ENCODE data around the gene MPZL2. TPM values are rescaled to one million over a fixed set of nuclear protein-coding genes. Genes with fewer than 3 reads are reported as not detected.
"Not testable (repeated sequence)": the region's sequence is repeated elsewhere in the genome, so short reads cannot be mapped to it uniquely, and the experiment has no call there.

Gene MPZL2
- not detected in 2 replicates for total RNA-seq (2014; rRNA removed; shearing (Covaris generic))

DNA sequence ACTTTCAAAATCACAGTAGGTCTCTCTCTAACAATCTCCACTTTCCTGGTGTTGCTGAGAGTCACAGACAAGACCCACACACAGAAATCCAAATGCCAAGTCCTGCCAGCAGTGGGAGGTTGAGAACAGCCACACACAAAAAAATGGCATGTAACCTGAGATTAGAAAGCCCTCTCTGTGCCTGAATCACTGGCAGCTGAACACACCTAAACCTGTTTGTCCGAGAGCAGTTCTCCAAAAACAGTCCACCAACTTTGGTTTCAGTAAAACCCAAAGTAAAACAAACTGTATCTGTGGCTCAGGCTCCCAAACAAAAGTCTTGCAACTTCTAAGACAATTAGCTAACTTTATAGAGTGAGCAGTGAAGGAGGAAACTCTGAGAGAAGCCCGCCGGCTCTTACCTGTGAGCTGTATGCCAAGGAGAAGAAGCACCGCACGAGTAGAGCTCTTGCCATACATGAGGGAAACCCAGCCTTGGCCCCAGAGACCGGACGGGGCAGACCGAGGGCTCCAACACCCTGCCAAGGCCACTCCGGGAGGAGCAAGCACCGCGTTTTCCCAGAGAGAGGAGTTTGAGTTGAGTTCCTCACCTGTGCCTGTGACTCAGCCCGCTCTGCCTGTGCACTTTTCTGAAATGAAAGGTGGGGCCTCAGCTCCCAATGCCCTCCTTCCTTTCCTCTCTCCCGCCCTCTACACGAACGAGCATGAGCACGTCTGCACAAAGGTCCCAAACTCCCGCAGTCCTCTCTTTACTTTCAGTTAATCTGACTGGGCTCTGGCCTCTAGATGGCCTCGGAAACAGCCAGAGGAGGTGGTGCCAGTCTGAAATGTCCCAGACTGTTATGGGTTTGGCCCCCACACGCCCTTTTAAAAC lies at the start of gene MPZL2:
MPZL2 (minus strand) TSS at position 603 of the 874 bp plus-strand sequence; CDS start at position 459, 144 bp downstream.
- no peaks in the 10 kb centered on the region for H3K36me3 ChIP-seq
- H3K4me1 ChIP-seq (replicated peaks) = no peaks in the 10 kb centered on the region
- peaks cover 6% of the 10 kb centered on the region; the same call in 1 of the 2 replicates for H3K27me3 ChIP-seq (replicated peaks)
- H3K9me3 ChIP-seq (replicated peaks) = no peaks in the 10 kb centered on the region
- H3K4me3 ChIP-seq = no peak within 1 kb of the TSS
- H3K27ac ChIP-seq = no peak within 1 kb of the TSS
- no peak for DNase-seq (ENCODE audit: low read depth in 1 of 2, low spot score in 2 of 2)

DNA sequence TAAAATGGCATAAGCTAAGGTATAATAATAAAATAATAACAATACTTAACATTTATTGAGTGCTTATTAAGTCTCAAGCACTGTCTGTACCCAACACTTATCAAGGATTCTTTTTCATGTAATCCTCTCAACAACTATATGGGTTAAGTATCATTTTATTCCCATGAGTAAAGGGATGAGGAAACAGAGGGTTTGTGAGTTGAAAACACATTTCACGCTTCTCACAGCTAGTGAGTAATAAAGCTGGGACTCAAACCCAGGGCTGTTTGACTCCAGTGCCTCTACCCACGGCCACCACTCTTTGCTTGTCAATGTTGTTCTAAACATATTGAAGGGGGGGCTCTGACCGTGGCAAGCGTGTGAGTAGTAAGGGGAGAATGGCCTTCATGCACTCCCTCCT lies 49.1 kb upstream of the MPZL2 start:
- H3K27ac ChIP-seq = no peak overlapping the region
- no peak overlapping the region for H3K4me3 ChIP-seq
- H3K4me1 ChIP-seq (replicated peaks) = no peaks in the 10 kb centered on the region
- no peaks in the 10 kb centered on the region for H3K27me3 ChIP-seq (replicated peaks)
- H3K36me3 ChIP-seq = no peaks in the 10 kb centered on the region
- no peaks in the 10 kb centered on the region for H3K9me3 ChIP-seq (replicated peaks)
- no peak for DNase-seq (ENCODE audit: low read depth in 1 of 2, low spot score in 2 of 2)

DNA sequence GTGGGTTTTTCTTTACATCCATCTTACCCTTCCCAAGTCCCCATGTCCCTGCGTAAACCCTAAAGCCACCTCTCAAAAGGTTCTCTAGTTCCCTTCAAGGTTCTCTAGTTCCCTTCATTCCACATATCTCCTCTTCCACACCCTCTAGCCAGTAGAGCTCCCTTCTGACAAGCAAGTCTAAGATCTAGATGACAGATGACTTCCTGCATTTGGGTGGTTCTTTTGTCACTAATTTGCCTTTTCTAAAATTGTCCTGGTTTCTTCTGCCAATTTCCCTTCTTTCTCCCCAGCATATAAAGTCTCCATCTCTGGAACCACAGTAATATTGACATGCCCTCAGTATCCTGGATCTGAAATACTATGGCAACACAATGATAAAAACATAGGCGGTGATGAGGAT lies 48.2 kb upstream of the MPZL2 start:
- Histone ChIP-seq H3K4me1 (replicated peaks) (no peaks in the 10 kb centered on the region), H3K9me3 (replicated peaks) (no peaks in the 10 kb centered on the region), H3K4me3 (no peak overlapping the region), H3K27ac (no peak overlapping the region), H3K27me3 (replicated peaks) (no peaks in the 10 kb centered on the region), H3K36me3 (no peaks in the 10 kb centered on the region)
- DNase-seq (ENCODE audit: low read depth in 1 of 2, low spot score in 2 of 2) = no peak

DNA sequence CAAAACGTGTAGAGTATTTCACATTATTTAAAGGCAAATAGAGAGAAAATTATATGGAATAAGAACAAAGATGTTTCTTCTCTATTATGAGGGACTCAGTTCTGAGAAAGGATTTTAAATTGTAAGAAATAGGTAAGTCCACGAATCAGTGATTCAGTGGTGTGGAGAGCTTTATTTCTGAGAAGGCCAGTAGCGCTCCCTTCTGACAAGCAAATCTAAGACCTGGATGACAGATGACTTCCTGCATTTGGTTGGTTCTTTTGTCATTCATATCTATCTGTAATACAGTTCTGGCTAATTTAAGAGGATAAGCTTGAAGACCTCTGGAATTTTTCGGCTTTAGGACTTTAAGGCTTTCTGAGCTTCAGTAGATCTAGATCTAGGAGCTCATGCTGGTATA lies 47.4 kb upstream of the MPZL2 start:
- H3K36me3 ChIP-seq = no peaks in the 10 kb centered on the region
- no peaks in the 10 kb centered on the region for H3K27me3 ChIP-seq (replicated peaks)
- H3K4me1 ChIP-seq (replicated peaks) = no peaks in the 10 kb centered on the region
- H3K4me3 ChIP-seq = no peak overlapping the region
- no peak overlapping the region for H3K27ac ChIP-seq
- no peak for DNase-seq (ENCODE audit: low read depth in 1 of 2, low spot score in 2 of 2)
- H3K9me3 ChIP-seq (replicated peaks) = no peaks in the 10 kb centered on the region

DNA sequence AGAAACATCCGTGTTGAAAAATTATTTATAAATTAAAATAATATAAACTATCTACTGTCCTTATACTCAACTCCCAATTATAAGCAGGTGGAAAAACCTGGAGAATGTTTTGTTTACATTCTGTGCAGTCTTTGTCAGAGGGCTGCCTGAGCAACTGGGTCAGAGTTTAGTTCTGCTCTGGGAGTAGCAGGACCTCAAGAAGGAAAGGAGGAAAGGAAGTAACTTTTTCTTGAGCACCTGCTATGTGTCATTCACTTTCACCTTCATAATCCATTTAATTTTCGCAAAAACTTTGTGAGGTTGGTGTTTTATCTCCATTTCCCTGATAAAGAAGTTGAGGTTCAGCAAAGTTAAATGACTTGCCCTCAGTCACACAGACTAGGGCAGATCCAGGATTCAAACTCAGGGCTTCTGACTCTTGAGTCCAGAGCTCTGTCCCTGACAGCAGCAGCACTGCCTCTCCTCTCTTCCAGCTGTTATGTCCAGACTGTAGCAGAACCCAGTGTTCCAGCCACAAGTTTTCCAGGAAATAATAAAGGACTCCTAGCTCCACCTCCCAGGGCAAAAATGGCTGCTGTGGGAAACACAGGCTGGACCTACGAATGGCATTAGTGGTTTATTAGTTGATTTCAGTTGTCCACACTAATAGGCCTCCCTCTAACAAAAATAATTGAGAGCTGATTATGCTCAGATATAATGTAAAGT lies 46.8 kb upstream of the MPZL2 start:
- no peaks in the 10 kb centered on the region for H3K27me3 ChIP-seq (replicated peaks)
- no peak for DNase-seq (ENCODE audit: low read depth in 1 of 2, low spot score in 2 of 2)
- H3K4me3 ChIP-seq = no peak overlapping the region
- H3K27ac ChIP-seq = no peak overlapping the region
- no peaks in the 10 kb centered on the region for H3K4me1 ChIP-seq (replicated peaks)
- H3K9me3 ChIP-seq (replicated peaks) = no peaks in the 10 kb centered on the region
- no peaks in the 10 kb centered on the region for H3K36me3 ChIP-seq

DNA sequence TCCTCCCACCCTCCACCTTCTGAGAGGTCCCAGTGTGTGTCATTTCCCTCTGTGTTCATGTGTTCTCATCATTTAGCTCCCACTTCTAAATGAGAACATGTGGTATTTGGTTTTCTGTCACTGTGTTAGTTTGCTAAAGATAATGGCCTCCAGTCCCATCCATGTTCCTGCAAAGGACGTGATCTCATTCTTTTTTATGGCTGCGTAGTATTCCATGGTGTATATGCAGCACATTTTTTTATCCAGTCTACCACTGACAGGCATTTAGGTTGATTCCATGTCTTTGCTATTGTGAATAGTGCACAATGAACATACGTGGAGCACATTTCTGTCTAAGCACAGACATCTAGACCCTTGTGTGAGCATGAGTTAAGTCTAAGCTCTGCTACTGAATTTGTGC lies 46.2 kb upstream of the MPZL2 start:
- no peak overlapping the region for H3K27ac ChIP-seq
- H3K4me1 ChIP-seq (replicated peaks) = no peaks in the 10 kb centered on the region
- H3K36me3 ChIP-seq = no peaks in the 10 kb centered on the region
- H3K4me3 ChIP-seq = no peak overlapping the region
- no peak for DNase-seq (ENCODE audit: low read depth in 1 of 2, low spot score in 2 of 2)
- H3K9me3 ChIP-seq (replicated peaks) = no peaks in the 10 kb centered on the region
- no peaks in the 10 kb centered on the region for H3K27me3 ChIP-seq (replicated peaks)

DNA sequence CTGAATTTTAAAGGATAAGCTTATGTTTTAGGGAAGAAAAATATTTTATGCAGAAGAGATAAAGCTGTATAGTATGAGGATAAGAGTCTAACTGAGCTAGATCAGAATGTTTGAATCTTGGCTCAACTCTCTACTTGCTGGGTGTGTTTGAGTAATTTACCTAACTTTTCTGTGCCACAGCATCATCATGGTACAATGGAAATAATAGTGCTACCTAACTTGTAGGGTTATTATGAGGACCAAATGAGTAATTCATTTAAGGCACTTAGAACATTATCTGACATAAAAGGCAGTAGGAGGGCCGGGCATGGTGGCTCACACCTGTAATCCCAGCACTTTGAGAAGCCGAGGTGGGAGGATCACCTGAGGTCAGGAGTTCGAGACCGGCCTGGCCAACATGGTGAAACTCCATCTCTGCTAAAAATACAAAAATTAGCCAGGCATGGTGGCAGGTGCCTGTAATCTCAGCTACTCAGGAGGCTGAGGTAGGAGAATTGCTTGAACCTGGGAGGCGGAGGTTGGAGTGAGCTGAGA lies 45.0 kb upstream of the MPZL2 start:
- H3K27ac ChIP-seq; DNase-seq (ENCODE audit: low read depth in 1 of 2, low spot score in 2 of 2); H3K4me1 ChIP-seq (replicated peaks); H3K4me3 ChIP-seq; H3K9me3 ChIP-seq (replicated peaks); H3K27me3 ChIP-seq (replicated peaks); H3K36me3 ChIP-seq: not testable (repeated sequence)

DNA sequence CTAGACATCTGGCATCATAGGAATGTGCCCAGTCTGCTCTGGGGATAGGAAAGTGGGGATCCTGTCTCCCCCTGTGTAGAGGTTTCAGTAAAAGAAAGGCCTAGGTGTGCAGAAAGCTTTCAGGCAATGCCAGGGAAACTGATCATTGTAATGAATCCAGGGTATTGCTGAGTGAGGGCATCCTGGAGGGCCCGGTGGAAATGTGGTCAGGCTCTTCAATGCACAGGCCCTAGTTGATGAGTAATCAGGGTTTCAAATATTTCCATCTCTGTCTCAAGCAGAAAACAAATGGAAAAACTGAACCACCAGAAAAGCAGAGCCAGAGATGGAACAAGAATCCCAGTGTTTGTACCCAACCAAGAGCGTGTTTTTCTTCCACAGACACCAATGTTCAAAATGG lies 42.5 kb upstream of the MPZL2 start:
- DNase-seq (ENCODE audit: low read depth in 1 of 2, low spot score in 2 of 2) = no peak
- no peak overlapping the region for H3K27ac ChIP-seq

DNA sequence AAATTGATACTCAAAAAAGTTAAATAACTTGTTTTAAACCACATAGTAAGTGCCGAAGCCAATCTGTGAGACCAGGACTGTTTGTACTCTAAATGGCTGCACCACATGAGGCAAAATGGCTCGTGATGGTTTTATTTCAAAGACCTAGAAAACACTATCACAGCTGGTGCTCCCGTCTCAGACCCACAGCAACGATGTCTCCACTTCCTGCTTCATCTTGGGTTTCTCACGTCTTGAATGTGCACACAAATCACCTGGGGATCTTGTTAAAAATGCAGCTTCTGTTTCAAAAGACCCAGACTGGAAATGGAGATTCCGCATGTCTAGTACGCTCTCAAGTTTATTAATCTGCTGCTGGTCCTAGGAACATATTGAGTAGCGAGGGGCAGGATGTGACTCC lies 41.6 kb upstream of the MPZL2 start:
- Histone ChIP-seq H3K27ac (no peak overlapping the region), H3K27me3 (replicated peaks) (no peaks in the 10 kb centered on the region), H3K9me3 (replicated peaks) (no peaks in the 10 kb centered on the region), H3K36me3 (no peaks in the 10 kb centered on the region), H3K4me3 (no peak overlapping the region), H3K4me1 (replicated peaks) (no peaks in the 10 kb centered on the region)
- DNase-seq (ENCODE audit: low read depth in 1 of 2, low spot score in 2 of 2) = no peak

More for the DNA sequence above, 42.5 kb upstream of the MPZL2 start:
- Histone ChIP-seq H3K36me3 (no peaks in the 10 kb centered on the region), H3K4me3 (no peak overlapping the region), H3K9me3 (replicated peaks) (no peaks in the 10 kb centered on the region), H3K27me3 (replicated peaks) (no peaks in the 10 kb centered on the region), H3K4me1 (replicated peaks) (no peaks in the 10 kb centered on the region)

DNA sequence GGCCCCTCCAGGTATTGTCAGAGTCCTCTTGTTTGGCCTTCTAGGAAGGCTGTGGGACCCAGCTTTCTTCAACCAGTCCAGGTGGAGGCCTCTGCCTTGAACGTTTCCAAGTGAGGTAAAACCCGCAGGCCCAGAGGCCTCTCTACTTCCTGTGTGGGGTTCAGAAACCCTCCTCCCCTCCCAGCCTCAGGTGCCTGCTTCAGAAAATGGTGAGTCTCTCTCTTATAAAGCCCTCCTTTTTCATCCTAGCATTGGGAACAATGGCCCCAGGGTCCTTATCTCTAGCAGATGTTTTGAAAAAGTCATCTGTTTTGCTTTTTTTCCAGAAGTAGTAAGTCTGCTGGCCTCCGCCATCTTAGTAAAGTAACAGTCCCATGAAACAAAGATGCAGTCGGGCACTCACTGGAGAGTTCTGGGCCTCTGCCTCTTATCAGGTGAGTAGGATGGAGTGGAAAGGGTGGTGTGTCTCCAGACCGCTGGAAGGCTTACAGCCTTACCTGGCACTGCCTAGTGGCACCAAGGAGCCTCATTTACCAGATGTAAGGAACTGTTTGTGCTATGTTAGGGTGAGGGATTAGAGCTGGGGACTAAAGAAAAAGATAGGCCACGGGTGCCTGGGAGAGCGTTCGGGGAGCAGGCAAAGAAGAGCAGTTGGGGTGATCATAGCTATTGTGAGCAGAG lies 40.6 kb upstream of the MPZL2 start, which contains the start of gene CD3E:
CD3E (plus strand) TSS at position 163 of the 681 bp plus-strand sequence; CDS start at position 386, 223 bp downstream.
- no peaks in the 10 kb centered on the region for H3K36me3 ChIP-seq
- no peak within 1 kb of the TSS for H3K27ac ChIP-seq
- no peaks in the 10 kb centered on the region for H3K9me3 ChIP-seq (replicated peaks)
- H3K27me3 ChIP-seq (replicated peaks) = no peaks in the 10 kb centered on the region
- H3K4me3 ChIP-seq = no peak within 1 kb of the TSS
- no peak for DNase-seq (ENCODE audit: low read depth in 1 of 2, low spot score in 2 of 2)
- no peaks in the 10 kb centered on the region for H3K4me1 ChIP-seq (replicated peaks)

DNA sequence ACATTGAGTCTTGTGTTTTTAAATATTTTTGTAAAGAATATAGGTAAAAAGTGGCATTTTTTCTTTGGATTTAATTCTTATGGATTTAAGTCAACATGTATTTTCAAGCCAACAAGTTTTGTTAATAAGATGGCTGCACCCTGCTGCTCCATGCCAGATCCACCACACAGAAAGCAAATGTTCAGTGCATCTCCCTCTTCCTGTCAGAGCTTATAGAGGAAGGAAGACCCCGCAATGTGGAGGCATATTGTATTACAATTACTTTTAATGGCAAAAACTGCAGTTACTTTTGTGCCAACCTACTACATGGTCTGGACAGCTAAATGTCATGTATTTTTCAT lies 40.1 kb upstream of the MPZL2 start:
- H3K36me3 ChIP-seq = no peaks in the 10 kb centered on the region
- no peak overlapping the region for H3K4me3 ChIP-seq
- no peak overlapping the region for H3K27ac ChIP-seq
- no peaks in the 10 kb centered on the region for H3K27me3 ChIP-seq (replicated peaks)
- DNase-seq (ENCODE audit: low read depth in 1 of 2, low spot score in 2 of 2) = no peak
- H3K4me1 ChIP-seq (replicated peaks) = no peaks in the 10 kb centered on the region
- H3K9me3 ChIP-seq (replicated peaks) = no peaks in the 10 kb centered on the region

DNA sequence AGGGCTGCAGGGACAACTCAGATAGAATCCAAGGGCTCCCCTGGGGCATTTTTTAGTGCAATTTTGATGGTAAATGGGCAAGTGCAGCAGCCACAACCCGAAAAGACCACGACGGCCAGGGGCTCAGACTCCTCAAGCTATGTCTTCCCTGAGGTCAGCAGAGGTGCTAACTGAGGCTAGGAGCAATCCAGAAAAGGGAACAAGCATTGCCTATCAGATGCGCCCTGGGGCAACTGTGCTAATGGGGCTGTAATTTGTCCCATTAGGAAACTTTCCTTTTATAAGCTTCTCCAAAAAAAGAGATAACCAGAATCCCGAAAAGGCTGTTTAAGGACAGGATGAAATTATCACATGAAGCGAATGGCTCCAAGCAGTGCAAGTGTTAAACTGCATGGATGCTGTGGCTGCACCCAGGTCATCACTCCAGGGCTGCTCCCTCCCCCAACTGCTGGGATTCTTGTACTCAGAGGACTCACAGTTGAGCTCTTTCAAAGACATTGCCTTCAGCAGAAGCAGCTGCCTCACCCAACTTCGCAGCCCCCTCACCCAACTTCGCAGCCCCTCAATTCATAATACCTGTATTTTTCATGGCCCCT lies 37.6 kb upstream of the MPZL2 start:
- Histone ChIP-seq H3K27me3 (replicated peaks) (no peaks in the 10 kb centered on the region), H3K4me3 (no peak overlapping the region), H3K27ac (no peak overlapping the region), H3K9me3 (replicated peaks) (no peaks in the 10 kb centered on the region), H3K36me3 (no peaks in the 10 kb centered on the region), H3K4me1 (replicated peaks) (no peaks in the 10 kb centered on the region)
- DNase-seq (ENCODE audit: low read depth in 1 of 2, low spot score in 2 of 2) = no peak

DNA sequence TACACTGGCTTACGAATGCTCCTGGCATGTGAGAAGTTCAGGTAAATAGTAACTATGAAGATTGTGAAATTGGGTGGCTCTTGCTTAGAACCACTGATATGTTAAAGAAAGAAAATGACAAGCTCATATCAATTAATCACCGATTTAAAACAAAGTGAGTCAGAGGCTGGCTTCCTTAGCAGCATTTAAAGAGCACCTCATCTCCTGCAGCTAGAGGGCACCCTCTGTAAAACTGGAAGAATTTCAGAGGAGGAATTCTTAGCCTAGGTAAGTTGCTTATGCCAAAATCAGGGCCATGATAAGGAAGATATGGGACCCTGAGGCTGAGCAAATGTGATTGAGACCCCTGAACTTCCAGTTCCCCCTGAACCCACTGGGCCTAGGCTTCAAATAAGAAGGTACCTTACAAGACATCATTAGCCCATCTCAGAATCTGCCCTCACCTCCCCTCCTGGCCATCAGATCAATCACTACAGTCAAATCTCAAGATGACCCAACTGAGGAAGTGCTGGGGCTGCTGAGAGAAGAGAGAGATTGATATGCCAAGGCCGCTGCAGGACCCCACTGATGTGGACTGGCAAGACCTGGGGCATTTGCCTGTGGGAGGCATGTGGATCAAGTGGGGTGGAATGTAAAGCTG lies 31.8 kb upstream of the MPZL2 start:
- no peaks in the 10 kb centered on the region for H3K36me3 ChIP-seq

More for the DNA sequence above, 31.8 kb upstream of the MPZL2 start:
- Histone ChIP-seq H3K4me1 (replicated peaks) (no peaks in the 10 kb centered on the region), H3K27me3 (replicated peaks) (no peaks in the 10 kb centered on the region), H3K27ac (no peak overlapping the region), H3K4me3 (no peak overlapping the region), H3K9me3 (replicated peaks) (no peaks in the 10 kb centered on the region)
- DNase-seq (ENCODE audit: low read depth in 1 of 2, low spot score in 2 of 2) = no peak

Measured in SJSA1 (cell line).